ENCODE results near the gene BEND4. TPM values are rescaled to one million over a fixed set of nuclear protein-coding genes. Genes with fewer than 3 reads are reported as not detected.
A peak's percentile ranks its signal among the peaks of the same experiment; 100 is the strongest.

The BEND4 gene
- total and polyA plus RNA-seq, 12 donors, result under 0.01 to 0.19 (median 0.04) TPM; not detected in 7

GRCh38 chr4:42150653-42151567 lies 1.5 kb downstream of the BEND4 start:
- Histone ChIP-seq H3K9me3 (no peaks in the 10 kb centered on the region), H3K27me3 (peaks cover 19 to 98% (median 74%) of the 10 kb centered on the region in 7 donors), H3K4me3 (peak overlapping the region in 9 of 10 donors; percentile 29 to 53 (median 46)), H3K27ac (no peak overlapping the region), H3K36me3 (no peaks in the 10 kb centered on the region), H3K4me1 (peaks cover 2 to 21% (median 13%) of the 10 kb centered on the region in 9 donors)
- 5% methylated on average over 88 to 89 of the region's 89 CpGs for WGBS, 2 donors
- TF ChIP-seq CTCF (IDR thresholded peaks at IDR 0.05), result no peak
- intact Hi-C loops (cut with DNase I), result no loop called here
- peak in 1 of 2 donors; percentile 16 for DNase-seq
- no peak for ATAC-seq

GRCh38 chr4:42149004-42149403 lies 3.5 kb downstream of the BEND4 start:
- ATAC-seq (no peak), DNase-seq (no peak)
- no peak for TF ChIP-seq CTCF (IDR thresholded peaks at IDR 0.05)
- no peaks in the 10 kb centered on the region for H3K36me3 ChIP-seq
- WGBS, 2 donors, result 79 to 82% methylated on average over 7 of the region's 7 CpGs
- H3K27ac ChIP-seq, result no peak overlapping the region
- H3K27me3 ChIP-seq, result peaks cover 19 to 88% (median 67%) of the 10 kb centered on the region in 7 donors
- intact Hi-C loops (cut with DNase I), result no loop called here
- no peaks in the 10 kb centered on the region for H3K9me3 ChIP-seq
- H3K4me1 ChIP-seq, result peaks cover 2 to 21% (median 13%) of the 10 kb centered on the region in 9 donors
- H3K4me3 ChIP-seq, result no peak overlapping the region

GRCh38 chr4:42148425-42148824 lies 4.0 kb downstream of the BEND4 start:
- intact Hi-C loops (cut with DNase I), result no loop called here
- no peak for TF ChIP-seq CTCF (IDR thresholded peaks at IDR 0.05)
- H3K4me1 ChIP-seq, result peaks cover 2 to 21% (median 13%) of the 10 kb centered on the region in 9 donors
- no peak overlapping the region for H3K27ac ChIP-seq
- WGBS, 2 donors, result 71 to 85% methylated on average over 1 of the region's 1 CpG
- ATAC-seq (no peak), DNase-seq (no peak)
- H3K27me3 ChIP-seq, result peaks cover 19 to 83% (median 64%) of the 10 kb centered on the region in 7 donors
- no peak overlapping the region for H3K4me3 ChIP-seq
- no peaks in the 10 kb centered on the region for H3K9me3 ChIP-seq
- no peaks in the 10 kb centered on the region for H3K36me3 ChIP-seq

- Histone ChIP-seq H3K4me1 (no peaks in the 10 kb centered on the region), H3K9me3 (peaks cover 0 to 9% (median 0%) of the 10 kb centered on the region in 11 donors), H3K36me3 (no peaks in the 10 kb centered on the region), H3K4me3 (no peak overlapping the region), H3K27me3 (peaks cover 0 to 67% (median 28%) of the 10 kb centered on the region in 7 donors), H3K27ac (no peak overlapping the region)
- TF ChIP-seq CTCF (IDR thresholded peaks at IDR 0.05), result no peak
- intact Hi-C loops (cut with DNase I), result no loop called here
- ATAC-seq (no peak), DNase-seq (no peak)
- 70 to 75% methylated on average over 7 of the region's 7 CpGs for WGBS, 2 donors
These were observed 8.4 kb downstream of the BEND4 start for GRCh38 chr4:42144028-42144427.

Measured in heart right ventricle (tissue), 16 donors.